Umbilical cord (tissue), 2 donors: ENCODE results near the gene ZNF804B. TPM values are rescaled to one million over a fixed set of nuclear protein-coding genes. Genes with fewer than 3 reads are reported as not detected.

ENCODE experiments used
- DNase-seq: peaks from one replicate; pipeline ENCODE4 v3.0.0-alpha.2; 2015; ENCODE audit warnings: low spot score
- total RNA-seq: library from RNA; depleted of rRNA; stranded (reverse); fragments of >200 nt; gene quantifications from one replicate; pipeline ENCODE4 v1.2.3, GENCODE V29; 2014; ENCODE audit warnings: low replicate concordance; ENCODE audit not compliant: insufficient read depth

Gene ZNF804B
- total RNA-seq: 7.7 TPM

- DNase-seq: peak; percentile 16
Measured at GRCh38 chr7:88759230-88760135, at the start of gene ZNF804B. ZNF804B (plus strand) TSS chr7:88759700; CDS start chr7:88759977, 277 bp downstream.

GRCh38 chr7:88735920-88736319 lies 23.6 kb upstream of the ZNF804B start:
- no peak for DNase-seq

- no peak for DNase-seq
Measured at GRCh38 chr7:88737632-88738031, 21.9 kb upstream of the ZNF804B start.

GRCh38 chr7:88746126-88746525 lies 13.4 kb upstream of the ZNF804B start:
- no peak for DNase-seq

GRCh38 chr7:88756802-88757201 lies 2.7 kb upstream of the ZNF804B start:
- DNase-seq: no peak

GRCh38 chr7:88757371-88757770 lies 2.1 kb upstream of the ZNF804B start:
- DNase-seq: no peak

- peak; percentile 61 for DNase-seq
Measured at GRCh38 chr7:88758381-88759229, 895 bp upstream of the ZNF804B start.

GRCh38 chr7:88760136-88760515 lies 626 bp downstream of the ZNF804B start:
- DNase-seq: no peak

- DNase-seq: no peak
Measured at GRCh38 chr7:88761779-88762178, 2.3 kb downstream of the ZNF804B start.

- DNase-seq: no peak
Measured at GRCh38 chr7:88771417-88771816, 11.9 kb downstream of the ZNF804B start.

- no peak for DNase-seq
Measured at GRCh38 chr7:88772776-88773175, 13.3 kb downstream of the ZNF804B start.

GRCh38 chr7:88775838-88776237 lies 16.3 kb downstream of the ZNF804B start:
- DNase-seq: no peak

- no peak for DNase-seq
Measured at GRCh38 chr7:88787777-88788176, 28.3 kb downstream of the ZNF804B start.

GRCh38 chr7:88789480-88790064 lies 30.1 kb downstream of the ZNF804B start:
- DNase-seq: peak; percentile 32

- no peak for DNase-seq
Measured at GRCh38 chr7:88791891-88792290, 32.4 kb downstream of the ZNF804B start.

GRCh38 chr7:88792361-88792760 lies 32.9 kb downstream of the ZNF804B start:
- no peak for DNase-seq

GRCh38 chr7:88795553-88795952 lies 36.1 kb downstream of the ZNF804B start, which contains the start of gene TEX47:
TEX47 (minus strand) TSS chr7:88795737; CDS start chr7:88794942, 795 bp downstream.
- no peak for DNase-seq

GRCh38 chr7:88801046-88801445 lies 41.5 kb downstream of the ZNF804B start:
- no peak for DNase-seq

- no peak for DNase-seq
Measured at GRCh38 chr7:88806280-88807037, 47.0 kb downstream of the ZNF804B start.

GRCh38 chr7:88818552-88818951 lies 59.1 kb downstream of the ZNF804B start:
- no peak for DNase-seq

- no peak for DNase-seq
Measured at GRCh38 chr7:88826222-88826621, 66.7 kb downstream of the ZNF804B start.
